HUES6 (cell line): ENCODE results near the gene USP31.

Experiments
- H3K27ac ChIP-seq: 2 replicates; pipeline ENCODE4 v1.7.0; 2013; ENCODE audit warnings: low read depth, mild to moderate bottlenecking, low read length, inconsistent platforms
- H3K27me3 ChIP-seq: 2 replicates; pipeline ENCODE4 v1.6.1; 2013; ENCODE audit warnings: low read length; ENCODE audit not compliant: control insufficient read depth, insufficient read depth
- H3K36me3 ChIP-seq: 2 replicates; pipeline ENCODE4 v1.6.1; 2013; ENCODE audit warnings: low read length; ENCODE audit not compliant: control insufficient read depth, insufficient read depth
- H3K4me1 ChIP-seq: 2 replicates; pipeline ENCODE4 v1.6.1; 2013; ENCODE audit warnings: low read length; ENCODE audit not compliant: control insufficient read depth, insufficient read depth
- H3K4me3 ChIP-seq: 2 replicates; pipeline ENCODE4 v1.5.1; 2013; ENCODE audit warnings: low read depth, low read length
- H3K9ac ChIP-seq: one replicate; pipeline ENCODE4 v1.6.1; 2013; ENCODE audit warnings: mild to moderate bottlenecking, low read length
- H3K9me3 ChIP-seq: 2 replicates; pipeline ENCODE4 v1.6.1; 2013; ENCODE audit warnings: low read depth, low read length; ENCODE audit not compliant: control insufficient read depth, insufficient read depth

The USP31 gene

DNA sequence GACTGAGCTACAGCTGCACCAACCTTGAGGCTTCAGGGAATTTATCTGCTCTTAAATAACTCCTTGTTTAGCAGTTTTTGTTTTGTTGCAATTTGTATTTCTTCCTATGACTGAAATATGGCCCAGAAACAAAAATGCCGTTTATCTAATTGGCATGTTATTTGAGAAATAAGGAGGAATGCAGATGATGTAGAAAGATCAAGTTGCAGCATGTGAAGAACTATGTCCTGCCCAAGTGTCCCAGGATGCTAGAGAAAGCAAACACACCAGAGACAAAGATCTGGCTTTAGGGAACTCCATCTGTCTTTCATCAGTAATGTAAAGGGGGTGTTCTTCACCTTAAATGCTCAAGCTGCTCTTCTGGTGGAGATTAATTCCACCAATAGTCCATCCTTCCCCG lies 29.7 kb downstream of the USP31 start:
- Histone ChIP-seq H3K27me3 (no peaks in the 10 kb centered on the region), H3K9ac (no peak overlapping the region), H3K4me1 (peaks cover 28% of the 10 kb centered on the region), H3K27ac (no peak overlapping the region), H3K4me3 (no peak overlapping the region), H3K9me3 (no peaks in the 10 kb centered on the region), H3K36me3 (no peaks in the 10 kb centered on the region)

DNA sequence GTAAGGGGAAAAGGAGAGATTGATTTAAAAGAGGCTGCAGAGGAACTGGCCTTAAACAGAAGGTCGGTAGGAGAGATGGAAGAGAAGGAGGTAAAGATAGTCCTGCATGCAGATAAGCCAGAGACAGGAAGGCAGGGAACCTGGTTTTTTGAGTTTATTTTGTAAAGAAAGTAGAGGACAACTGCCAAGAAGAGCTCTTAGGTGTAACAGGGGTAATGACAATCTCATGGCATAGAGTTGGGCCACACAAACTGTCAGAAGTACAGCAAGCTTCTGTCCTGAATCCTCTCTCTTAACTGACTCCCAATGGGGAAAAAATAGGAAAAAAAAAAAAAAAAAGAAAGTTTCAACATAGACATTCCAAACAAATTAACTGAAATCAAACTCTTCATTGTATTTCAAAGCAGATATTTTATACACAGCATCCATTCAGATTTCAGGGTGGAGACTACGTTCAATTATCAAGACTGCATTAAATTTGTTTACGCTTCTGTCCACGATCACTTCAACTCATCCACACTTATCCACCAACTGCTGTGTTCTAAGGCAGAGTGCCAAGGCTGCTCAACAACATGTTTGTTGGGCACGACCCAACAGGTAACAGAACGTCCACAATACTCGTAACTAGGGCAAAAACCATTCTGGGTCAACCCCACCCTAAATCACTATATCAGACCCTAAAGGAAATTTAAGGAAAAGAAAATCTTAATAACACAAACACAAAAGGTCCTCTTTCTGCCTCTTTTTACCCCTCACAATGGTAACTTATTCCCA lies 34.9 kb downstream of the USP31 start:
- no peak overlapping the region for H3K27ac ChIP-seq
- no peaks in the 10 kb centered on the region for H3K27me3 ChIP-seq
- H3K4me1 ChIP-seq, result peaks cover 8% of the 10 kb centered on the region; the same call in 1 of the 2 replicates
- no peak overlapping the region for H3K9ac ChIP-seq
- no peaks in the 10 kb centered on the region for H3K36me3 ChIP-seq
- no peaks in the 10 kb centered on the region for H3K9me3 ChIP-seq
- H3K4me3 ChIP-seq, result no peak overlapping the region

GRCh38 chr16:23113185-23113584 lies 36.1 kb downstream of the USP31 start:
- Histone ChIP-seq H3K4me1 (peaks cover 8% of the 10 kb centered on the region; the same call in 1 of the 2 replicates), H3K9ac (no peak overlapping the region), H3K9me3 (no peaks in the 10 kb centered on the region), H3K36me3 (no peaks in the 10 kb centered on the region), H3K4me3 (no peak overlapping the region), H3K27ac (no peak overlapping the region), H3K27me3 (no peaks in the 10 kb centered on the region)

- no peak overlapping the region for H3K27ac ChIP-seq
- peaks cover 18% of the 10 kb centered on the region for H3K36me3 ChIP-seq
- no peak overlapping the region for H3K9ac ChIP-seq
- H3K4me1 ChIP-seq, result 0 out of 2 replicates have a peak, but pooled peaks cover 5% of the 10 kb centered on the region
- no peak overlapping the region for H3K4me3 ChIP-seq
- no peaks in the 10 kb centered on the region for H3K9me3 ChIP-seq
- H3K27me3 ChIP-seq, result no peaks in the 10 kb centered on the region
Measured at GRCh38 chr16:23110257-23110899, 38.9 kb downstream of the USP31 start.

GRCh38 chr16:23107936-23108335 lies 41.3 kb downstream of the USP31 start:
- no peaks in the 10 kb centered on the region for H3K9me3 ChIP-seq
- 0 out of 2 replicates have a peak, but pooled peaks cover 5% of the 10 kb centered on the region for H3K4me1 ChIP-seq
- peaks cover 31% of the 10 kb centered on the region for H3K36me3 ChIP-seq
- H3K27ac ChIP-seq, result no peak overlapping the region
- no peaks in the 10 kb centered on the region for H3K27me3 ChIP-seq
- H3K4me3 ChIP-seq, result no peak overlapping the region
- H3K9ac ChIP-seq, result no peak overlapping the region

- Histone ChIP-seq H3K36me3 (peaks cover 31% of the 10 kb centered on the region), H3K9me3 (no peaks in the 10 kb centered on the region), H3K27ac (no peak overlapping the region), H3K9ac (no peak overlapping the region), H3K4me3 (no peak overlapping the region), H3K4me1 (0 out of 2 replicates have a peak, but pooled peaks cover 5% of the 10 kb centered on the region), H3K27me3 (no peaks in the 10 kb centered on the region)
Measured at GRCh38 chr16:23107117-23107516, 42.1 kb downstream of the USP31 start.

GRCh38 chr16:23105309-23105708 lies 43.9 kb downstream of the USP31 start:
- Histone ChIP-seq H3K27ac (no peak overlapping the region), H3K9ac (no peak overlapping the region), H3K36me3 (peaks cover 41% of the 10 kb centered on the region), H3K27me3 (no peaks in the 10 kb centered on the region), H3K4me1 (no peaks in the 10 kb centered on the region), H3K4me3 (no peak overlapping the region), H3K9me3 (no peaks in the 10 kb centered on the region)

DNA sequence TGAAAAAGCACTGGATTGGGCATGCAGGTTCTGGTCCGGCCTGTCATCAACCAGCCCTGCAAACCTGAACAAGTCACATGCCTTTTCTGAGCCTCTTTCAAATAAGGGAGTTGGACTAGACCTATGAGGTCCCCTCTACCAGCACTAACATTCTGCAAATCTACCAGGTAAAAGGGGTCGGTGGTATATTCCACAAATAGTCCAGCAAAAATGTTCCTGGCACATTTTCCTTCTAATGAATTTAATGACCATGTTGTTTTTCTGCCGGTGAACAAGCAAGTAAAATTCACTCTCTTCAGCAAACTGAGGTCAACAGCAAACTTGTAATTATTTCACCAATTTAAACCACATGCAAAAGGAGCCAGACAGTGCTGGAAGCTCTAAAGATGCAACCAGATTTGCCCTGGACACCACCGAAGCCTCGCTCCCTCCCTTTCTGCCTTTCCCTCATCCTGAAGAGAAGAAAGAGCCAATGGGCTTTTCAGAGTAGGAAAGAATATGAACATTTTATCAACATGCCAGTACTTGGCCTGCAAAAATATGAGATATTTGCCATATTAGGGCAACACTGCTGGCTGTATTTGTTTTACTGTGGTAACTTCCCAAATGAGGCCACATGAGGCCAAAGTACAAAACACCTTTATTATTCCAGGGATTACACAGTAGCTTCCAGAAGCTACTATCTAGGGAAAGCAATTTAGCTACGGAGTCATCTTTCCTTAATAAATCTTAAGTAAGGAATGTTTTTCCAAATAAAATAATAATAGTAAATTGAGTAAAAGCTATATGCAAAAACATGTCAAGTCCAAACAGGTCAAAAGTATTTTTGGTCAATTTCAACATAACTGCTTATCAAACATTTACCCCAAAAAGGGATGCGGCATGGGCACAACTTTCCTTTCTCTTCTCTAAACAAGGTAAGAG lies 45.0 kb downstream of the USP31 start:
- Histone ChIP-seq H3K4me1 (no peaks in the 10 kb centered on the region), H3K36me3 (peaks cover 49% of the 10 kb centered on the region), H3K9me3 (no peaks in the 10 kb centered on the region), H3K9ac (no peak overlapping the region), H3K27me3 (no peaks in the 10 kb centered on the region), H3K27ac (no peak overlapping the region), H3K4me3 (no peak overlapping the region)

DNA sequence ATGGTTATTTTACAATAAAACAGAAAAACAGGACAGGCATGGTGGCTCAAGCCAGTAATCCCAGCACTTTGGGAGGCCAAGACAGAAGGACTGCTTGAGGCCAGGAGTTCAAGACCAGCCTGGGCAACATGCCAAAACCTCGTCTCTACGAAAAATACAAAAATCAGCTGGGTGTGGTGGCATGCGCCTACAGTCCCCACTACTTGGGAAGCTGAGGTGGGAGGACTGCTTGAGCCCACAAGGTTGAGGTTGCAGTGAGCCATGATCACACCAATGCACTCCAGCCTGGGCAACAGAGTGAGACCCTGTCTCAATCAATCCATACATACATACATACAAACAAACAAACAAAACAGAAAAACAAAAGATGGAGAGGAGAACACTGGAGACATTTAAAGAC lies 45.6 kb downstream of the USP31 start:
- Histone ChIP-seq H3K4me1 (no peaks in the 10 kb centered on the region), H3K9ac (no peak overlapping the region), H3K36me3 (peaks cover 49% of the 10 kb centered on the region), H3K27me3 (no peaks in the 10 kb centered on the region), H3K4me3 (no peak overlapping the region), H3K27ac (no peak overlapping the region), H3K9me3 (no peaks in the 10 kb centered on the region)

DNA sequence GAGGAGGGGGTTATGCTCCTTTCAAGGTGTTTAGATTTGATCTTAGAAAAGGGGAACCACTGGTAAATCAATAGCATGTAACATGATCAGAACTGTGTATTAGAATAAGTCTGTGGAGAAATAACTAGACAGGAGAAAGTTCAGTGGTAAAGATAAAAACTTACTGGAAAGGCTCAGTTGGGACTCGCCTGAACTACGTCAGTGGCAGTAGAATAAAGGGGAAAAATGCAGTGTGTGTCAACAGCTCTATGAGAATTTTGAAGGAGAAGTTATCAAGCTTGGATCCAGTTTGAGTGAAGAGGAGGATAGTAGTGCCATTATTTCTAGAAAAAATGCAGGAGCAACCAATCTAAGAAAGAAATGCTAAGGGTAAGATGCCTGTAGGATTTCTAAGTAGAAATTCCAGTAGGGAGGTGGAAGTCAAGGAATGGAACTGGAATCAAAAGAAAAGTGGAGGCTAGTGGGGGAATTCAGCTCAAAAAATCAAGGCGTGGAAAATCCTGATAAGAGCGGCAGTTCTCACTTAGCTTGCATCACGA lies 48.2 kb downstream of the USP31 start:
- no peaks in the 10 kb centered on the region for H3K4me1 ChIP-seq
- H3K9ac ChIP-seq, result no peak overlapping the region
- H3K4me3 ChIP-seq, result no peak overlapping the region
- no peaks in the 10 kb centered on the region for H3K9me3 ChIP-seq
- no peak overlapping the region for H3K27ac ChIP-seq
- H3K27me3 ChIP-seq, result no peaks in the 10 kb centered on the region
- peaks cover 38% of the 10 kb centered on the region for H3K36me3 ChIP-seq
